ENCODE measurements around the gene TNNI2.

DNA sequence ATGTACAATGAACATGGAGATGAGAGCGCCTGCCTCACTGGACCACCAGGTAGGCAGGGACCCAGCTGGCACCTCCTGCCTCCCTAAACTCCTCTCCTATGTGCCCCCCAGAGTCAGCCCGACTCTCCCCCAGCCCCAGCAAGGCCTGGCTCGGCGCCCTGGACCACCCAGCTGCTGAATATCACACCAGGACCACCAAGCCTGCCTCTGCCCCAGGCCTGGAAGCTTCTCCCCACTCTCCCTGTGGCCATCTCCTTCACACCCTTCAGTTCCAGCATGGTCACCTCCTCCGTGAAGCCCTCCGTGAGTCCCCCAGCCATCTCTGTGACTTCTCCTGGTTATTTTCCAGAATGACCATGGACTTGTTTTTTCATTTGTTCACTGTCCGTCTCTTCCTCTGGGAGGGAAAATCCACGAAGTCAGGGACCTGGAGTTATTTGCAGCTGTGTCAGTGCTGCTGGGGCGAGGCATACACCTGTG, 7.7 kb downstream of the TNNI2 start:
- TF ChIP-seq POLR2A (IDR thresholded peaks at IDR 0.05) = no peak
- TF ChIP-seq, protein P1, sequence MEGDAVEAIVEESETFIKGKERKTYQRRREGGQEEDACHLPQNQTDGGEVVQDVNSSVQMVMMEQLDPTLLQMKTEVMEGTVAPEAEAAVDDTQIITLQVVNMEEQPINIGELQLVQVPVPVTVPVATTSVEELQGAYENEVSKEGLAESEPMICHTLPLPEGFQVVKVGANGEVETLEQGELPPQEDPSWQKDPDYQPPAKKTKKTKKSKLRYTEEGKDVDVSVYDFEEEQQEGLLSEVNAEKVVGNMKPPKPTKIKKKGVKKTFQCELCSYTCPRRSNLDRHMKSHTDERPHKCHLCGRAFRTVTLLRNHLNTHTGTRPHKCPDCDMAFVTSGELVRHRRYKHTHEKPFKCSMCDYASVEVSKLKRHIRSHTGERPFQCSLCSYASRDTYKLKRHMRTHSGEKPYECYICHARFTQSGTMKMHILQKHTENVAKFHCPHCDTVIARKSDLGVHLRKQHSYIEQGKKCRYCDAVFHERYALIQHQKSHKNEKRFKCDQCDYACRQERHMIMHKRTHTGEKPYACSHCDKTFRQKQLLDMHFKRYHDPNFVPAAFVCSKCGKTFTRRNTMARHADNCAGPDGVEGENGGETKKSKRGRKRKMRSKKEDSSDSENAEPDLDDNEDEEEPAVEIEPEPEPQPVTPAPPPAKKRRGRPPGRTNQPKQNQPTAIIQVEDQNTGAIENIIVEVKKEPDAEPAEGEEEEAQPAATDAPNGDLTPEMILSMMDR (IDR thresholded peaks at IDR 0.05) = no peak
